ENCODE measurements around the gene IQSEC1. TPM values are rescaled to one million over a fixed set of nuclear protein-coding genes. Genes with fewer than 3 reads are reported as not detected.

The IQSEC1 gene
- total RNA-seq, 2 donors from 2014 or later = 58.2 to 94.2 TPM

- TF ChIP-seq POLR2A (IDR thresholded peaks at IDR 0.05) = no peak
- TF ChIP-seq CTCF (IDR thresholded peaks at IDR 0.05) = no peak
- TF ChIP-seq POLR2AphosphoS5 (IDR thresholded peaks at IDR 0.05) = no peak
- H3K27ac ChIP-seq = no peak overlapping the region
- WGBS = 71% methylated on average over 13 of the region's 13 CpGs
These were observed 177.7 kb downstream of the IQSEC1 start for GRCh38 chr3:12895391-12896062.

GRCh38 chr3:12894629-12895028 lies 178.6 kb downstream of the IQSEC1 start:
- H3K4me3 ChIP-seq = no peak overlapping the region
- no peaks in the 10 kb centered on the region for H3K27me3 ChIP-seq (replicated peaks; ENCODE audit: insufficient read depth)
- no peak overlapping the region for H3K27ac ChIP-seq
- DNase-seq (ENCODE audit: low spot score) = no peak
- intact Hi-C loops (cut with DNase I) = loop anchor here (5.0 kb wide), 1 partner anchor 88 kb away; no protein-coding TSS in a partner anchor
- H3K9me3 ChIP-seq = no peaks in the 10 kb centered on the region
- no peaks in the 10 kb centered on the region for H3K36me3 ChIP-seq
- 67% methylated on average over 6 of the region's 6 CpGs for WGBS
- no peaks in the 10 kb centered on the region for H3K4me1 ChIP-seq (replicated peaks)
- no peak for TF ChIP-seq CTCF (IDR thresholded peaks at IDR 0.05)
- TF ChIP-seq POLR2AphosphoS5 (IDR thresholded peaks at IDR 0.05) = no peak
- no peak for TF ChIP-seq POLR2A (IDR thresholded peaks at IDR 0.05)

More at GRCh38 chr3:12895391-12896062, 177.7 kb downstream of the IQSEC1 start:
- H3K4me1 ChIP-seq (replicated peaks) = no peaks in the 10 kb centered on the region
- intact Hi-C loops (cut with DNase I) = loop anchor here (5.0 kb wide), 1 partner anchor 87 kb away; no protein-coding TSS in a partner anchor
- H3K9me3 ChIP-seq = no peaks in the 10 kb centered on the region
- DNase-seq (ENCODE audit: low spot score) = no peak
- no peak overlapping the region for H3K4me3 ChIP-seq
- no peaks in the 10 kb centered on the region for H3K27me3 ChIP-seq (replicated peaks; ENCODE audit: insufficient read depth)
- peaks cover 0 to under 1% of the 10 kb centered on the region in 2 donors for H3K36me3 ChIP-seq

- H3K36me3 ChIP-seq = no peaks in the 10 kb centered on the region
- TF ChIP-seq POLR2AphosphoS5 (IDR thresholded peaks at IDR 0.05) = no peak
- no peak for TF ChIP-seq POLR2A (IDR thresholded peaks at IDR 0.05)
- TF ChIP-seq CTCF (IDR thresholded peaks at IDR 0.05) = no peak
- H3K4me3 ChIP-seq = no peak overlapping the region
- WGBS = 48% methylated on average over 9 of the region's 9 CpGs
- H3K9me3 ChIP-seq = no peaks in the 10 kb centered on the region
- no peaks in the 10 kb centered on the region for H3K27me3 ChIP-seq (replicated peaks; ENCODE audit: insufficient read depth)
- intact Hi-C loops (cut with DNase I) = no loop called here
- H3K4me1 ChIP-seq (replicated peaks) = no peaks in the 10 kb centered on the region
- H3K27ac ChIP-seq = no peak overlapping the region
- no peak for DNase-seq (ENCODE audit: low spot score)
These were observed 179.4 kb downstream of the IQSEC1 start for GRCh38 chr3:12893852-12894251.

- Histone ChIP-seq H3K27ac (no peak overlapping the region), H3K9me3 (no peaks in the 10 kb centered on the region), H3K27me3 (replicated peaks; ENCODE audit: insufficient read depth) (no peaks in the 10 kb centered on the region), H3K4me1 (replicated peaks) (no peaks in the 10 kb centered on the region), H3K36me3 (no peaks in the 10 kb centered on the region), H3K4me3 (no peak overlapping the region)
- intact Hi-C loops (cut with DNase I) = no loop called here
- 53% methylated on average over 2 of the region's 2 CpGs for WGBS
- no peak for DNase-seq (ENCODE audit: low spot score)
- TF ChIP-seq POLR2AphosphoS5 (IDR thresholded peaks at IDR 0.05) (no peak), POLR2A (IDR thresholded peaks at IDR 0.05) (no peak), CTCF (IDR thresholded peaks at IDR 0.05) (no peak)
These were observed 180.0 kb downstream of the IQSEC1 start for GRCh38 chr3:12893247-12893646.

- H3K36me3 ChIP-seq = no peaks in the 10 kb centered on the region
- H3K9me3 ChIP-seq = no peaks in the 10 kb centered on the region
- WGBS = 43% methylated on average over 3 of the region's 3 CpGs
- no peak overlapping the region for H3K4me3 ChIP-seq
- no peaks in the 10 kb centered on the region for H3K27me3 ChIP-seq (replicated peaks; ENCODE audit: insufficient read depth)
- no peaks in the 10 kb centered on the region for H3K4me1 ChIP-seq (replicated peaks)
- no peak overlapping the region for H3K27ac ChIP-seq
- no peak for DNase-seq (ENCODE audit: low spot score)
- TF ChIP-seq POLR2A (IDR thresholded peaks at IDR 0.05) = no peak
- TF ChIP-seq CTCF (IDR thresholded peaks at IDR 0.05) = no peak
- TF ChIP-seq POLR2AphosphoS5 (IDR thresholded peaks at IDR 0.05) = no peak
- intact Hi-C loops (cut with DNase I) = loop anchor here (1.0 kb wide), 1 partner anchor 25 kb away; no protein-coding TSS in a partner anchor
These were observed 180.4 kb downstream of the IQSEC1 start for GRCh38 chr3:12892840-12893189.

Measured in prostate gland (tissue), 2 donors.